DMS53 (cell line): ENCODE measurements around the gene PLTP.
"Not testable (repeated sequence)": the region's sequence is repeated elsewhere in the genome, so short reads cannot be mapped to it uniquely, and the experiment has no call there.

Source experiments
- DNase-seq: peaks from one replicate; lab custom pipeline; 2025; lab: John Stamatoyannopoulos, UW

The PLTP gene

GRCh38 chr20:45897289-45897688 lies 14.7 kb downstream of the PLTP start:
- no peak for DNase-seq

GRCh38 chr20:45896641-45897161 lies 15.3 kb downstream of the PLTP start:
- DNase-seq, result no peak

DNA sequence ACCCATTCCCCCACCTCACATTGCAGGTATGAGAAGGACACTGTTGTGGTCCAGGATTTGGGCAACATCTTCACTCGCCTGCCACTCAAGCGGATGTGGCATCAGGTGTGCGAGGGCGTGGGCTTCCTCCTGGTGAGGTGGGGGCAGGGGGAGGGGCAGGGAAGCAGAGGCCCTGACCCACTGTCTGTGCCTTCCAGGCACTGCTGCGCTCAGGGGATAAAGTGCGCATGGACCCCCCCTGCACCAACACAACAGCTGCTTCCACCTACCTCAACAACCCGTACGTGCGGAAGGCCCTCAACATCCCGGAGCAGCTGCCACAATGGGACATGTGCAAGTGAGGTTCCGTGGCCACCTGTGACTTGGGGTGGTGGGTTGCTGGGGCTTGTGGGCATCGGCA lies 17.2 kb downstream of the PLTP start:
- DNase-seq, result no peak

DNA sequence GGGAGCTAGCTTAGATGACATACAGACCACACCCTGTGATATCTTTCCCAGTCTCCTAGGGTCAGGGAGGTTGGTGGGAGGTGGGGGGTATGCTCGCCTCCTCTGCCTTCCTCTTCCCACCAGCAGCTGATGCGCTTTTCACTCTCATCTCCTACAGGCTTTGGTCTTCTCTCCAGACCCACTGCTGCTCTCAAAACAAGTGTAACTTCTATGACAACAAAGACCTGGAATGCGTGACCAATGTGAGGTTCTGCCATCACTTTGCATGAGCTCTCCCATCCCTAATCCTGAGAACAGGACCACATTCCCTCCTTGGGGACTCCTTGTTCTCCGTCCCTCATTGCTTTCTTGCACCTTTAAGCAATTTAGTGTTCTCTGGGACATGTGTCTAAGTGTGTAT lies 18.1 kb downstream of the PLTP start:
- no peak for DNase-seq

GRCh38 chr20:45892828-45893500 lies 19.0 kb downstream of the PLTP start:
- DNase-seq, result no peak

DNA sequence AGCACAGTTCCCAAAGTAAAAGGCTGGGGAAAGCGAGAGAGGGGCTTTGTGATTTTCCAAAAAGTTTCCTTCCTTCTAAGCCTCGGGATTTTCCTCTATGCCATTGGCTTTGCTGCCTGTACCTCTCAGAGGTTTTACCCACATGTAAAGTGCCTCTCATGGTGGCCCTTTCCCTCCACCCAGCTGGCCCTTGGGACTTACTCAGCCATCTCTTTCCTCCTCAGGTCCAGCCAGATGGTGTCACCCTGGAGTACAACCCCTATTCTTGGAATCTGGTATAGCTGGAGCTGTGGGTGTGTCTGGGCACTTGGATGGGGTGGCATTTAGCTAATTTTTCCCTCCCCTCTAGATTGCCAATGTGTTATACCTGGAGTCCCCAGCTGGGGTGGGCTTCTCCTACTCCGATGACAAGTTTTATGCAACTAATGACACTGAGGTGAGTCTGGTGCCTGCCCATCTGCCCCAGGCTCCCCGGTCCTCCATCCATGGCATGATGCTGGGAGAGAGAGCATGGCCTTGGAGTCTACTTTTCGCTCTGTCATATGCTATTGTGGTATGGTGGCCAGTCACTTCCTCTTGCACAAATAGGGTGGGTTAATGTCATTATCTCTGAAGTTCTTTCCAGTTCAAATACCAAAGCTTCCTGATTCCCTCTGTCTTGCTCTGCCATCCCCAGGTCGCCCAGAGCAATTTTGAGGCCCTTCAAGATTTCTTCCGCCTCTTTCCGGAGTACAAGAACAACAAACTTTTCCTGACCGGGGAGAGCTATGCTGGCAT lies 19.7 kb downstream of the PLTP start:
- DNase-seq, result peak; percentile 50

DNA sequence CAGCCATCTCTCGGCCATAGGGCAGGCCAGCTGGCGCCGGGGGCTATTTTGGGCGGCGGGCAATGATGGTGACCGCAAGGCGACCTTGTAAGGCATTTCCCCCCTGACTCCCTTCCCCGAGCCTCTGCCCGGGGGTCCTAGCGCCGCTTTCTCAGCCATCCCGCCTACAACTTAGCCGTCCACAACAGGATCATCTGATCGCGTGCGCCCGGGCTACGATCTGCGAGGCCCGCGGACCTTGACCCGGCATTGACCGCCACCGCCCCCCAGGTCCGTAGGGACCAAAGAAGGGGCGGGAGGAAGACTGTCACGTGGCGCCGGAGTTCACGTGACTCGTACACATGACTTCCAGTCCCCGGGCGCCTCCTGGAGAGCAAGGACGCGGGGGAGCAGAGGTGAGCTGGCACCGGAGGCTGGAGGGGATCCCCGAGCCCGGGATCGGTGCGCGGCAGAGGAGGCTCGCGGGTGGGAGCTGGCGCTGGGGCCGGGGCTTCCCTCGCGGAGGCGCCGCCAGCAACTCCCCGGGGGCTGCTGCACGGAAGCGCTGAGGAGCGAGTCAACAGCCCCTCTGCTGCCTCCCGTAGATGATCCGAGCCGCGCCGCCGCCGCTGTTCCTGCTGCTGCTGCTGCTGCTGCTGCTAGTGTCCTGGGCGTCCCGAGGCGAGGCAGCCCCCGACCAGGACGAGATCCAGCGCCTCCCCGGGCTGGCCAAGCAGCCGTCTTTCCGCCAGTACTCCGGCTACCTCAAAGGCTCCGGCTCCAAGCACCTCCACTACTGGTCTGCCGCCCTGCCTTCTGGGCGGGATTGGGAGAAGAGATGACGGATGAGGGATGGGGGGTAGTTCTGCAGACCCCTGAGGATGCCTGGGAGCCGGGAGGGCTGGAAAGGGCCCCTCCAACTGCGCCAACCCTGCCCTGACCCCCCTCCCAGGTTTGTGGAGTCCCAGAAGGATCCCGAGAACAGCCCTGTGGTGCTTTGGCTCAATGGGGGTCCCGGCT lies 20.7 kb downstream of the PLTP start, which contains the start of the genes CTSA and NEURL2:
Gene CTSA (plus strand): TSS at position 351 of the 999 bp plus-strand sequence. CDS start 234 bp downstream, at position 585.
Gene NEURL2 (minus strand): TSS at position 224 of the 999 bp plus-strand sequence. CDS start 217 bp downstream, at position 7.
- DNase-seq, result peak; percentile 97

DNA sequence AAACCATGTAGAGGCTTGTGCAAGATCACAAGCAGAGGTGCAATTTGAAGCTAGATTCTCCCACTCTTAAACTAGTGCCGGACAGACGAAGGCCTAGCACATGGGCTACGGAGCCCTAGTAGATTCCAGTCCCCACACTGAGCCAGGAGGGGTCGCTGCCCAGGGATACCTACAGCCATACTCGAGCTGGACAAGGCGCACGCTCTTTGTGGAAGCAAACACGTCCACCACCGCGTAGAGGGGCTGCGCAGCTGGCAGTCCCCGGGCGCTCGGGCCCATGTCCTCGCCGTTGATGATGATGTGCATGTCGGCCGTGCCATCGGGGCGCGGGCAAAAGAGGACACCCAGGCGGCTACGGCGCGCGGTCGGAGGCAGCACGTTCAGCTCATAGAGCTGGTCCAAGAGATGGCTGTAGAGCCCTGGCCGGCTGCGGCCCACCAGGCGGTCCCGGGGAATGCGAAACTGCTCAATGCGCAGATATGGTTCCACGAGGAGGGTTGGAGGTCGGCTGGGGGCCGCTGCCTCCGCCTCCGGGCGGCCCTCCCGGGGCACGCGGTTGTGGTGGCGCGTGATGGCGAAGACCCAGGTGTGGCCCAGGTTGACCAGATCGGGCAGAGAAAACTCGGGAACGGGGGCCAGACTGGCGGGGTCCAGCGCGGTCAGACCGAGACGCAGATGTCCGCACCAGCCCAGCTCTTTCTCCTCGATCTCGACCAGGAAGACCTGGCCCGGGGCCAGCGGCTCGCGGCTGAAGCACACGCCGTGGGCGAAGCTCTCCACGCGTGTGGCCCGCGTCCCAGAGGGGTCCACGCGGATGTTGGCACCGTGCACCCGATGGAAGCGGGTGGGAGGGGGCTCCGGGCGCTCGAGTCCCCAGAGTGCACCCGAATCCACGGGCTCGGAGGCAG lies 21.6 kb downstream of the PLTP start:
- peak; percentile 93 for DNase-seq

DNA sequence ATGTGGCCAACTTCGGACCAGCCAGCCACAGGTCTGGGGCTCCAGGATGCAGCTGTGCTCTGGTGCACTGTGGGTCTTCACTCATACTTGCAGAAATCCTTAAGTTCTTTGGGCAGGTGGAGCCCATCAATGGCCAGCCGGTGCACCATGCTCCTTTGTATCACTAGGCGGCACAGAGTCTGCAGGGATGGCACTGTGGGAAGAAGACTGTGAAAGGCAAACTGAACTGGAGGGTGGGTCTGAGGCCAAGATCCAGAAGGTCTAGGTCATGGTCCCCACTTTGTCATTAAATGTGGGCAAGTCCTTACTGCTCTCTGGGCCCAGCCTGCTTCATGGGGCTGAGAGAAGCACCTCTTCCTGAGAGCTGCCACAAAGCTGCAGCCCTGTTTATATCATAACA lies 23.3 kb downstream of the PLTP start:
- DNase-seq, result no peak

DNA sequence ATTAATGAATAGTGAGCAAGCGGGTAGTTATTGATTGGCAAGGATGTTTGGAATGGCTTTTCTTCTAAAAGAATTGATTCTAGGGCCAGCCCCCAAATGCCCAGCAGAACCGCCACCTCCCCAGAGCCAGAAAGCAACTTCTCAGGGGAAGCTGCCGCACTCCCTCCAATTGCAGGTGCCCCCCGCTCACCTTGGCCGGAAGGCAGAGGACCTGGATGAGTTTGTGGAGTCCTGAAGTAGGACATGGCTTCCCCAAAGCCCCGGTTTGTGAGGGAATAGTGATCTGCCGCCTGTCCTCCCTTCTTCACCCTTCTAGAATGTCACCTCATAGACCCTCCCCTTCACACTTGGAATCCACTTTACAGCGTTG lies 24.6 kb downstream of the PLTP start, which contains the start of gene SPATA25:
Gene SPATA25 (minus strand): TSS at position 277 of the 370 bp plus-strand sequence. CDS start 32 bp downstream, at position 245.
- no peak for DNase-seq

DNA sequence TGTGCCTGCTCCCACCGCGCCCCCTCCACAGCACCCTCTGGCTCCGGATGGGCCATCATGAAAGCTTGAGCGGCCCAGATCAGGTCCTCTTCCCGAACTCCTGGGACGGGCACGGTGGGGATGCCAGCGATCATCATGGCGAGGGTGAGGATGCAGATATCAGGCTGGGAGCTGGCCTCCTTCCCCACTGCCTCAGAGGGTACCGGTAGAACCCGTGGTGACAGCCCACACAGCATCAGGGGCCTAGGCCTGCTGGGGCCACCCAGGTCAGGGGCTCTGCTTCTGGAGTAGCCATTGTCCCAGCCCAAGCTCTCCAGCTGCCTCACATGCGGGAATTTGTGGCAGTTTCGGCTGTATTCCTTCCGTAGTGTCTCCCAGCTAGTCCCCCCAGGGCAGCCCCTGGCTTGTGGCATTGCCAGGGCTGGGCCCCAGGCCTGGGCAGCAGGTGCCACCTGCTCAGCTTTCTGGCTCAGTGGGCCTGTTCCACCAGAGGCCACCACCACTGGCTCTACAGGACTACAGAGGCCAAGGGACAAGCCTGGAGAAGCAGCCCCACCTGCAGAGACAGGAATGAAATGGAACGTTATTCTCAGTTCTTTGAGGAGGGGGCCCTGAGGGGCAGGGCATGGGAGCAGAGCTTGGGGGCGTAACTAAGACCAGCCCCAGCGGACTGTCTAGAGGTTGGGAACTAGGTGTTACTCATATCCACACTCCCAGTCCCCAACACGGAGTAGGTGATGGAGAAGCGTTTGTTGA lies 25.2 kb downstream of the PLTP start:
- DNase-seq, result no peak

GRCh38 chr20:45883100-45883469 lies 28.9 kb downstream of the PLTP start:
- peak; percentile 81 for DNase-seq

DNA sequence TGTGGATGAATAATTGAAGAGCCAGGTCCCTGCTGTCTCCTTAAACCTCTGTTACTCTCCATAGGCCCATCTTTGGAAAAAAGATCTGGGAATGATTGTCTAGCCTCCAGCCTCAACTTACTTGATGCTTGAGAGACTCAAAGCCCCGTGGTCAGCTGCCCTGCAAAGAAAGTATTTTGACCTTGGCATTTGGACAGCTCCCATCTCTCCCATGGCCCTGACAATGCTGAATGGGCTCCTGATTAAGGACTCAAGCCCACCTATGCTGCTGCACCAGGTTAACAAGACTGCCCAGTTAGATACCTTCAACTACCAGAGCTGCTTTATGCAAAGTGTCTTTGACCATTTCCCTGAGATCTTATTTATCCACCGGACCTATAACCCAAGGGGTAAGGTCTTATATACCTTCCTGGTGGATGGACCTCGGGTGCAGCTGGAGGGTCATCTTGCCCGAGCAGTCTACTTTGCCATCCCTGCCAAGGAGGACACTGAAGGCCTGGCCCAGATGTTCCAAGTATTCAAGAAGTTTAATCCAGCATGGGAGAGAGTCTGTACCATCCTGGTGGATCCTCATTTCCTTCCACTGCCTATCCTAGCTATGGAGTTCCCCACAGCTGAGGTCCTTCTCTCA lies 29.4 kb downstream of the PLTP start:
- DNase-seq, result no peak

GRCh38 chr20:45880988-45881788 lies 30.8 kb downstream of the PLTP start, which contains the start of gene ZSWIM1:
Gene ZSWIM1 (plus strand): TSS chr20:45881227. CDS start chr20:45882593, 1,366 bp downstream.
- peak; percentile 100 for DNase-seq

- DNase-seq, result no peak
Observed at GRCh38 chr20:45878076-45878761, 33.7 kb downstream of the PLTP start.

- DNase-seq, result no peak
Observed at GRCh38 chr20:45874576-45874975, 37.4 kb downstream of the PLTP start.

DNA sequence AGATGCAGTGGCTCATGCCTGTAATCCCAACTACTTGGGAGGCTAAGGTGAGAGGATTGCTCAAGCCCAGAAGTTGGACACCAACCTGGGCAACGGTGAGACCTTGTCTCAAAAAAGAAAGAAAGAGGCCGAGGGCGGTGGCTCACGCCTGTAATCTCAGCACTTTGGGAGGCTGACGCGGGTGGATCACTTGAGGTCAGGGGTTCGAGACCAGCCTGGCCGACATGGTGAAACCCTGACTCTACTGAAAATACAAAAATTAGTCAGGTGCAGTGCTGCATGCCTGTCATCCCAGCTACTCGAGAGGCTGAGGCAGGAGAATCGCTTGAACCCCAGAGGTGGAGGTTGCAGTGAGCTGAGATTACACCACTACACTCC lies 37.9 kb downstream of the PLTP start:
- DNase-seq, result not testable (repeated sequence)
